H9 (cell line): ENCODE data around the gene ELMOD3. TPM values are rescaled to one million over a fixed set of nuclear protein-coding genes. Genes with fewer than 3 reads are reported as not detected.

Experiments used
- DNase-seq: peaks from one replicate; pipeline ENCODE4 v3.0.0-alpha.2; 2017
- H2AFZ ChIP-seq: one replicate; pipeline ENCODE4 v1.6.1; 2013; ENCODE audit warnings: mild to moderate bottlenecking, low read length, control low read depth, moderate library complexity
- H2AK5ac ChIP-seq: 2 replicates; pipeline ENCODE4 v1.6.1; 2013; ENCODE audit warnings: low read length, control low read depth, mixed read lengths; ENCODE audit not compliant: insufficient read length
- H2BK120ac ChIP-seq: one replicate; pipeline ENCODE4 v1.6.1; 2013; ENCODE audit warnings: low read depth, mild to moderate bottlenecking, low read length, control low read depth, inconsistent platforms; ENCODE audit not compliant: poor library complexity, severe bottlenecking
- H2BK12ac ChIP-seq: 2 replicates; pipeline ENCODE4 v1.6.1; 2013; ENCODE audit warnings: low read length, control low read depth, mixed read lengths, low read depth; ENCODE audit not compliant: insufficient read length
- H2BK15ac ChIP-seq: 2 replicates; pipeline ENCODE4 v1.6.1; 2013; ENCODE audit warnings: low read depth, low read length, control low read depth
- H2BK20ac ChIP-seq: one replicate; pipeline ENCODE4 v1.6.1; 2013; ENCODE audit warnings: low read depth, mild to moderate bottlenecking, low read length, control low read depth, inconsistent platforms; ENCODE audit not compliant: poor library complexity, severe bottlenecking
- H2BK5ac ChIP-seq: 2 replicates; pipeline ENCODE4 v1.6.1; 2013; ENCODE audit warnings: low read length, control low read depth, mixed read lengths; ENCODE audit not compliant: insufficient read length
- H3K14ac ChIP-seq: 2 replicates; pipeline ENCODE4 v1.6.1; 2013; ENCODE audit warnings: low read length, control low read depth; ENCODE audit not compliant: insufficient read depth
- H3K18ac ChIP-seq: 2 replicates; pipeline ENCODE4 v1.6.1; 2013; ENCODE audit warnings: low read depth, mild to moderate bottlenecking, mixed read lengths, low read length, control low read depth; ENCODE audit not compliant: insufficient read length
- H3K23ac ChIP-seq: 2 replicates; pipeline ENCODE4 v1.6.1; 2013; ENCODE audit warnings: low read length, control low read depth, mixed read lengths, low read depth; ENCODE audit not compliant: insufficient read length
- H3K23me2 ChIP-seq: 2 replicates; pipeline ENCODE4 v1.6.1; 2013; ENCODE audit warnings: low read depth, mild to moderate bottlenecking, mixed read lengths, low read length, control low read depth; ENCODE audit not compliant: insufficient read length, poor library complexity, severe bottlenecking
- H3K27ac ChIP-seq: 2 replicates; pipeline ENCODE4 v1.5.1; 2013; ENCODE audit warnings: low read length, control low read depth, mixed read lengths, low read depth; ENCODE audit not compliant: insufficient read length
- H3K27me3 ChIP-seq: 2 replicates; pipeline ENCODE4 v1.6.1; 2013; ENCODE audit warnings: low read length, control low read depth, inconsistent platforms; ENCODE audit not compliant: insufficient read depth
- H3K4ac ChIP-seq: 2 replicates; pipeline ENCODE4 v1.6.1; 2013; ENCODE audit warnings: low read depth, mild to moderate bottlenecking, control low read depth, inconsistent platforms, low read length, moderate library complexity
- H3K4me1 ChIP-seq: 2 replicates; pipeline ENCODE4 v1.6.1; 2013; ENCODE audit warnings: low read length, control low read depth, inconsistent platforms; ENCODE audit not compliant: insufficient read depth
- H3K4me2 ChIP-seq: 2 replicates; pipeline ENCODE4 v1.6.1; 2013; ENCODE audit warnings: low read length, control low read depth, mixed read lengths; ENCODE audit not compliant: insufficient read length, insufficient read depth
- H3K56ac ChIP-seq: 2 replicates; pipeline ENCODE4 v1.6.1; 2013; ENCODE audit warnings: low read depth, mild to moderate bottlenecking, mixed read lengths, low read length, control low read depth; ENCODE audit not compliant: insufficient read length
- H3K79me1 ChIP-seq: 2 replicates; pipeline ENCODE4 v1.6.1; 2013; ENCODE audit warnings: low read depth, mild to moderate bottlenecking, moderate library complexity, low read length, control low read depth, inconsistent platforms; ENCODE audit not compliant: insufficient read depth, poor library complexity, severe bottlenecking
- H3K79me2 ChIP-seq: 2 replicates; pipeline ENCODE4 v1.6.1; 2013; ENCODE audit warnings: low read length, control low read depth, inconsistent platforms; ENCODE audit not compliant: insufficient read depth
- H3K9ac ChIP-seq: 2 replicates; pipeline ENCODE4 v1.6.1; 2013; ENCODE audit warnings: low read length, control low read depth, mixed read lengths; ENCODE audit not compliant: insufficient read length; ENCODE audit errors: extremely low read depth
- H3K9me3 ChIP-seq: one replicate; pipeline ENCODE4 v1.6.1; 2013; ENCODE audit warnings: low read depth, low read length, inconsistent platforms; ENCODE audit not compliant: control insufficient read depth
- H3T11ph ChIP-seq: one replicate; pipeline ENCODE4 v1.6.1; 2013; ENCODE audit warnings: mild to moderate bottlenecking, low read length, control low read depth, inconsistent platforms
- H4K20me1 ChIP-seq: one replicate; pipeline ENCODE4 v1.6.1; 2013; ENCODE audit not compliant: control insufficient read depth, insufficient read length, insufficient read depth
- H4K5ac ChIP-seq: 2 replicates; pipeline ENCODE4 v1.6.1; 2013; ENCODE audit warnings: low read depth, mild to moderate bottlenecking, mixed read lengths, low read length, control low read depth; ENCODE audit not compliant: insufficient read length
- H4K8ac ChIP-seq: replicated peaks from 2 replicates; pipeline ENCODE4 v1.6.1; 2013; ENCODE audit warnings: low read length, control low read depth, mixed read lengths, low read depth; ENCODE audit not compliant: insufficient read length
- H4K91ac ChIP-seq: 2 replicates; pipeline ENCODE4 v1.6.1; 2013; ENCODE audit warnings: low read depth, mild to moderate bottlenecking, moderate library complexity, mixed read lengths, low read length, control low read depth; ENCODE audit not compliant: insufficient read length
- H3K27ac Mint-ChIP-seq, 3 experiments: 2 replicates in 2 of 3; 3 replicates in 1 of 3; pipeline ENCODE4 v1.8.0; 2020 to 2021; ENCODE audit warnings: mixed read lengths in 3 of 3, mild to moderate bottlenecking in 1 of 3, moderate library complexity in 1 of 3
- H3K27me3 Mint-ChIP-seq: 2 replicates; pipeline ENCODE4 v1.8.0; 2021; ENCODE audit warnings: low read depth, mild to moderate bottlenecking, moderate library complexity, mixed read lengths
- H3K36me3 Mint-ChIP-seq, 3 experiments: 2 replicates in 2 of 3; 3 replicates in 1 of 3; pipeline ENCODE4 v1.8.0; 2020 to 2021; ENCODE audit warnings: low read depth in 3 of 3, mixed read lengths in 3 of 3; ENCODE audit not compliant: insufficient read depth in 1 of 3
- H3K4me1 Mint-ChIP-seq, 2 experiments: 2 replicates each; pipeline ENCODE4 v1.8.0; 2020; ENCODE audit warnings: mixed read lengths in 2 of 2
- H3K4me3 Mint-ChIP-seq, 2 experiments: 2 replicates in 1 of 2; 3 replicates in 1 of 2; pipeline ENCODE4 v1.8.0; 2020 to 2021; ENCODE audit warnings: mild to moderate bottlenecking in 2 of 2, mixed read lengths in 2 of 2, moderate library complexity in 1 of 2
- H3K9me3 Mint-ChIP-seq, 2 experiments: 2 replicates in 1 of 2; 3 replicates in 1 of 2; pipeline ENCODE4 v1.8.0; 2020; ENCODE audit warnings: mild to moderate bottlenecking in 2 of 2, mixed read lengths in 2 of 2, moderate library complexity in 1 of 2
- CTCF ChIP-seq: fragments of 200-600 bp; sonication (generic); conservative IDR thresholded peaks from 3 replicates; pipeline ENCODE4 v1.8.0; 2021; ENCODE audit warnings: antibody characterized with exemption, mild to moderate bottlenecking
- whole genome bisulfite sequencing: extraction: QIAGEN DNeasy Blood & Tissue Kit; methylation state at CpG from one replicate; pipeline ENCODE4 v1.1.7; 2013; ENCODE audit warnings: missing lambda C conversion rate, low lambda C conversion rate, mixed read lengths; ENCODE audit not compliant: insufficient read length; ENCODE audit errors: extremely low coverage; 5-methylcytosine and 5-hydroxymethylcytosine counted together
- total RNA-seq: library from RNA; stranded (reverse); gene quantifications from 2 replicates; pipeline ENCODE4 v1.2.1, GENCODE V29; 2021

The ELMOD3 gene
- total RNA-seq, 1 experiment from 2014 or later: 7.6 TPM

GRCh38 chr2:85401464-85401805, 46.9 kb downstream of the ELMOD3 start:
- Histone ChIP-seq H3K9ac (no peak overlapping the region), H4K20me1 (no peaks in the 10 kb centered on the region), H4K91ac (no peak overlapping the region), H3K4ac (no peak overlapping the region), H3K23ac (no peak overlapping the region), H2BK12ac (no peak overlapping the region), H2AK5ac (no peak overlapping the region), H2BK20ac (no peak overlapping the region), H3K27ac (no peak overlapping the region), H2BK120ac (no peak overlapping the region), H3K14ac (no peak overlapping the region), H3K4me2 (no peak overlapping the region), H3K9me3 (no peaks in the 10 kb centered on the region), H2AFZ (no peak overlapping the region), H3K56ac (no peak overlapping the region), H2BK15ac (no peak overlapping the region), H4K8ac (no peak overlapping the region), H3K18ac (no peak overlapping the region), H3K79me1 (no peaks in the 10 kb centered on the region), H3K4me1 (no peaks in the 10 kb centered on the region; the same call in 1 of the 2 replicates), H2BK5ac (no peak overlapping the region), H3T11ph (no peak overlapping the region), H3K23me2 (no peaks in the 10 kb centered on the region), H3K79me2 (no peaks in the 10 kb centered on the region), H3K27me3 (no peaks in the 10 kb centered on the region), H4K5ac (no peak overlapping the region)
- no CpG with 5 or more reads among the region's 7 CpGs for WGBS
- Mint-ChIP-seq H3K27ac (no peak overlapping the region; a peak in 1 of 7 replicates), H3K4me1 (peaks cover 7 to 10% of the 10 kb centered on the region in 2 experiments), H3K27me3 (no peaks in the 10 kb centered on the region), H3K36me3 (peaks cover 2 to 30% (median 27%) of the 10 kb centered on the region in 3 experiments; a peak in 6 of 7 replicates), H3K4me3 (no peak overlapping the region), H3K9me3 (peaks cover 6 to 14% of the 10 kb centered on the region in 2 experiments; a peak in 4 of 5 replicates)
- TF ChIP-seq CTCF: no peak
- no peak for DNase-seq
